ENCODE results near the gene CCNL2.

CCNL2 gene

GRCh38 chr1:1359664-1360468, 39.3 kb downstream of the CCNL2 start:
- Histone ChIP-seq H3K79me1 (ENCODE audit: low read depth, low read length) (peaks cover 3% of the 10 kb centered on the region), H3K9me3 (replicated peaks in 1 of 2; ENCODE audit: control insufficient read depth in 2 of 2, insufficient read depth in 1 of 2, low read depth in 1 of 2, low read length in 2 of 2) (no peaks in the 10 kb centered on the region), H3K4me2 (ENCODE audit: insufficient read depth, low read length, poor library complexity, severe bottlenecking) (no peak overlapping the region), H2BK12ac (ENCODE audit: low read length) (peak overlapping the region; percentile 87), H2BK15ac (ENCODE audit: low read length) (peak overlapping the region; percentile 70), H3K4me3 (ENCODE audit: low read length in 2 of 2) (peak overlapping the region in 1 of 2 donors; percentile 19), H3K27ac (replicated peaks; ENCODE audit: low read length) (peak overlapping the region; percentile 88), H2AK5ac (ENCODE audit: low read depth, low read length) (peak overlapping the region; percentile 94), H3K23ac (ENCODE audit: low read depth, low read length, poor library complexity) (no peak overlapping the region), H2BK120ac (ENCODE audit: low read depth, low read length) (no peak overlapping the region), H2AFZ (ENCODE audit: low read length) (peak overlapping the region; percentile 74), H4K8ac (ENCODE audit: low read depth, low read length) (no peak overlapping the region), H3K27me3 (ENCODE audit: control insufficient read depth in 3 of 3, insufficient read depth in 3 of 3, low read depth in 1 of 3, low read length in 3 of 3) (peaks cover 0 to 6% (median 4%) of the 10 kb centered on the region in 3 experiments), H3K18ac (ENCODE audit: low read length) (peak overlapping the region; percentile 93), H3K36me3 (replicated peaks in 1 of 2; ENCODE audit: control insufficient read depth in 2 of 2, insufficient read depth in 2 of 2, low read length in 2 of 2) (no peaks in the 10 kb centered on the region), H3K9ac (ENCODE audit: low read depth, low read length, poor library complexity) (peak overlapping the region; percentile 78), H3K14ac (ENCODE audit: low read length) (peak overlapping the region; percentile 48), H4K91ac (ENCODE audit: low read depth, low read length, poor library complexity) (no peak overlapping the region), H2BK5ac (ENCODE audit: low read length) (peak overlapping the region; percentile 70), H3K4ac (ENCODE audit: low read length) (no peak overlapping the region), H3K4me1 (ENCODE audit: control insufficient read depth in 2 of 2, insufficient read depth in 1 of 2, low read depth in 1 of 2, low read length in 2 of 2) (peaks cover 43 to 54% of the 10 kb centered on the region in 2 donors)
- no peak for DNase-seq (ENCODE audit: low spot score)
- WGBS, 2 donors (ENCODE audit: extremely low coverage in 2 of 2, insufficient read length in 2 of 2, insufficient replicate concordance in 1 of 2): no CpG with 5 or more reads among the region's 28 CpGs

DNA sequence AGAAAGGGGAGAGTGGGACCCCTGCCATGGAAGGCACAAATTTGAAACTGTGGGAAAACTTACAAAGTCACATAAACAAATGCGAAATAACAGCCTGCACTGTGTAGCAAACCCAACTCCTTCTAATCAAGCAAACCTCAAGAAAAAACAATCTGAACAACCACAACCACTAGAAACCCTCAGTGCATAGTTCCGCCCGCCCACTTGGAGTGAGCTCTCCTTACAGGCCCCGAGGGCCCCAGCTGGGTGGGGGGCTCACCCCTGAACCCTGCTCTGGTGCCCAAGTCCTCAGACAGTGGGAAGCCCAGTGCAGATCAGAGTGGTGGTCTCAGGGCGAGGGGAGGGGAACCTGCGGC, 39.8 kb downstream of the CCNL2 start:
- Histone ChIP-seq H3K79me1 (ENCODE audit: low read depth, low read length) (peaks cover 3% of the 10 kb centered on the region), H3K4me2 (ENCODE audit: insufficient read depth, low read length, poor library complexity, severe bottlenecking) (no peak overlapping the region), H3K9ac (ENCODE audit: low read depth, low read length, poor library complexity) (peak overlapping the region; percentile 50), H3K18ac (ENCODE audit: low read length) (peak overlapping the region; percentile 97), H3K14ac (ENCODE audit: low read length) (peak overlapping the region; percentile 14), H4K8ac (ENCODE audit: low read depth, low read length) (no peak overlapping the region), H3K4ac (ENCODE audit: low read length) (peak overlapping the region; percentile 94), H3K27me3 (ENCODE audit: control insufficient read depth in 3 of 3, insufficient read depth in 3 of 3, low read depth in 1 of 3, low read length in 3 of 3) (peaks cover 0 to 12% (median 9%) of the 10 kb centered on the region in 3 experiments), H3K9me3 (replicated peaks in 1 of 2; ENCODE audit: control insufficient read depth in 2 of 2, insufficient read depth in 1 of 2, low read depth in 1 of 2, low read length in 2 of 2) (no peaks in the 10 kb centered on the region), H4K91ac (ENCODE audit: low read depth, low read length, poor library complexity) (no peak overlapping the region), H3K36me3 (replicated peaks in 1 of 2; ENCODE audit: control insufficient read depth in 2 of 2, insufficient read depth in 2 of 2, low read length in 2 of 2) (no peaks in the 10 kb centered on the region), H2AFZ (ENCODE audit: low read length) (peak overlapping the region; percentile 74), H2BK12ac (ENCODE audit: low read length) (peak overlapping the region; percentile 99), H2AK5ac (ENCODE audit: low read depth, low read length) (peak overlapping the region; percentile 94), H3K4me3 (ENCODE audit: low read length in 2 of 2) (no peak overlapping the region), H2BK120ac (ENCODE audit: low read depth, low read length) (peak overlapping the region; percentile 99), H3K4me1 (ENCODE audit: control insufficient read depth in 2 of 2, insufficient read depth in 1 of 2, low read depth in 1 of 2, low read length in 2 of 2) (peaks cover 48 to 54% of the 10 kb centered on the region in 2 donors), H2BK15ac (ENCODE audit: low read length) (peak overlapping the region; percentile 97), H3K27ac (replicated peaks; ENCODE audit: low read length) (peak overlapping the region; percentile 88), H2BK5ac (ENCODE audit: low read length) (peak overlapping the region; percentile 70), H3K23ac (ENCODE audit: low read depth, low read length, poor library complexity) (no peak overlapping the region)
- no peak for DNase-seq (ENCODE audit: low spot score)
- WGBS, 2 donors (ENCODE audit: extremely low coverage in 2 of 2, insufficient read length in 2 of 2, insufficient replicate concordance in 1 of 2): no CpG with 5 or more reads among the region's 6 CpGs

DNA sequence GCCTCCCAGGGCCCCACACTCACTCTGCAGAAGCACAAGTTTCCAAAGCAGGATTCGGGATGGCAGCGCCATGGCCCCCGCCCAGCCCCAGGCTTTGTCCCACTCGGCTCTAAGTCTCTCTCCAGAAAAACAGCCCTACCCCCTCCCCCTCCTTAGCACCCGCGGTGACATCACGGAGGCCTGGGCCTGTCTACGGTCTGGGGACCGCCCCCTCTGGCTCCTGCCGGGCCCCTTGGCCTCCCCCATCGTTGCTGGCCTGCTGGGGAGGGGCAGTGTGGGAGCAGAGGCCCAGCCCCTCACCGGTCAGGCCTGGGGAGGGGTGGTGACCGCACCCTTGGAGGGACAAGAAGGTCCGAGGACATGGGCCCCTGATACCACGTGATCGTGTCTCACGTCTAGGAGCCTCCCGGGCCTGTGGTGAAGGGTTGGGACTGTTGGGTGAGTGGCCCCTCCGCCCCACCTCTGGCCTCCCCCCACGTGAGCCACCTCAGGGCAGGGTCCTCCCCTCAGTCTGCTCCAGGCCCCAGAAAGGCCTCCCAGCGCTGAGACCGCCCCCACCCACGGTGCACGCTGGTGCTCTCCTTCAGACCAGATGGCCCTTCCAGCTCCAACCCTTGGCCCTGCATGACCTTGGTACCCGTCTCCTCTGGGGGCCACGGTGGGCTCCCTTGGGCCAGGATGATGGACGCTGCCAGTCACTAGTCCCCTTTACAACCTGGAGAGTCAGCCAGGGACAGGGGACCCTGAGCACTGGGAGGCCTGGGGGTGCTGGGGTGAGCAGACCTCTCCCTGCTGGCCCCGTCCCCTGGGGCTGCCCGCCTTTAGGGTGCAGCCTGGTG, 40.5 kb downstream of the CCNL2 start, which contains the start of gene MXRA8:
MXRA8 (minus strand) TSS at position 123 of the 839 bp plus-strand sequence; CDS start at position 72, 51 bp downstream.
- peak within 1 kb of the TSS; percentile 94 for H3K4ac ChIP-seq (ENCODE audit: low read length)
- no peaks in the 10 kb centered on the region for H3K36me3 ChIP-seq (replicated peaks in 1 of 2; ENCODE audit: control insufficient read depth in 2 of 2, insufficient read depth in 2 of 2, low read length in 2 of 2)
- H2BK5ac ChIP-seq (ENCODE audit: low read length): peak within 1 kb of the TSS; percentile 70
- no CpG with 5 or more reads among the region's 29 CpGs for WGBS, 2 donors (ENCODE audit: extremely low coverage in 2 of 2, insufficient read length in 2 of 2, insufficient replicate concordance in 1 of 2)
- H2AFZ ChIP-seq (ENCODE audit: low read length): peak within 1 kb of the TSS; percentile 74
- H3K18ac ChIP-seq (ENCODE audit: low read length): peak within 1 kb of the TSS; percentile 97
- H3K27ac ChIP-seq (replicated peaks; ENCODE audit: low read length): peak within 1 kb of the TSS; percentile 88
- DNase-seq (ENCODE audit: low spot score): no peak
- peak within 1 kb of the TSS; percentile 99 for H2BK12ac ChIP-seq (ENCODE audit: low read length)
- H2AK5ac ChIP-seq (ENCODE audit: low read depth, low read length): peak within 1 kb of the TSS; percentile 94
- peak within 1 kb of the TSS; percentile 14 for H3K14ac ChIP-seq (ENCODE audit: low read length)
- peak within 1 kb of the TSS; percentile 99 for H2BK120ac ChIP-seq (ENCODE audit: low read depth, low read length)
- peaks cover 3% of the 10 kb centered on the region for H3K79me1 ChIP-seq (ENCODE audit: low read depth, low read length)
- peak within 1 kb of the TSS; percentile 16 to 39 for H3K4me3 ChIP-seq (ENCODE audit: low read length in 2 of 2)
- peak within 1 kb of the TSS; percentile 50 for H3K9ac ChIP-seq (ENCODE audit: low read depth, low read length, poor library complexity)
- H4K8ac ChIP-seq (ENCODE audit: low read depth, low read length): peak within 1 kb of the TSS; percentile 72
- peak within 1 kb of the TSS; percentile 79 for H4K91ac ChIP-seq (ENCODE audit: low read depth, low read length, poor library complexity)
- H3K27me3 ChIP-seq (ENCODE audit: control insufficient read depth in 3 of 3, insufficient read depth in 3 of 3, low read depth in 1 of 3, low read length in 3 of 3): peaks cover 0 to 18% (median 13%) of the 10 kb centered on the region in 3 experiments
- peaks cover 53 to 54% of the 10 kb centered on the region in 2 donors for H3K4me1 ChIP-seq (ENCODE audit: control insufficient read depth in 2 of 2, insufficient read depth in 1 of 2, low read depth in 1 of 2, low read length in 2 of 2)
- H2BK15ac ChIP-seq (ENCODE audit: low read length): peak within 1 kb of the TSS; percentile 97
- peak within 1 kb of the TSS; percentile 25 for H3K4me2 ChIP-seq (ENCODE audit: insufficient read depth, low read length, poor library complexity, severe bottlenecking)
- peak within 1 kb of the TSS; percentile 96 for H3K23ac ChIP-seq (ENCODE audit: low read depth, low read length, poor library complexity)
- no peaks in the 10 kb centered on the region for H3K9me3 ChIP-seq (replicated peaks in 1 of 2; ENCODE audit: control insufficient read depth in 2 of 2, insufficient read depth in 1 of 2, low read depth in 1 of 2, low read length in 2 of 2)
